Ishikawa (cell line): ENCODE measurements around the gene PDGFB.

Experiments
- CEBPB ChIP-seq: IDR thresholded peaks from 2 replicates; pipeline ENCODE4 v1.6.1; 2012
- CREB1 ChIP-seq: IDR thresholded peaks from 2 replicates; pipeline ENCODE4 v1.6.1; 2012; ENCODE audit warnings: low read depth
- EGR1 ChIP-seq: IDR thresholded peaks from 2 replicates; pipeline ENCODE4 v1.6.1; 2012
- EP300 ChIP-seq: IDR thresholded peaks from 2 replicates; pipeline ENCODE4 v1.6.1; 2012; ENCODE audit warnings: borderline replicate concordance
- FOXM1 ChIP-seq: IDR thresholded peaks from 2 replicates; pipeline ENCODE4 v1.6.1; 2012; ENCODE audit warnings: low read depth, borderline replicate concordance
- NFIC ChIP-seq: IDR thresholded peaks from 2 replicates; pipeline ENCODE4 v1.6.1; 2012
- RAD21 ChIP-seq: IDR thresholded peaks from 2 replicates; pipeline ENCODE4 v1.6.1; 2012; ENCODE audit warnings: low read depth
- TAF1 ChIP-seq: IDR thresholded peaks from 2 replicates; pipeline ENCODE4 v1.6.1; 2012; ENCODE audit warnings: low read depth, mild to moderate bottlenecking
- TCF12 ChIP-seq: IDR thresholded peaks from 2 replicates; pipeline ENCODE4 v1.6.1; 2012; ENCODE audit warnings: low read depth
- TEAD4 ChIP-seq: IDR thresholded peaks from 2 replicates; pipeline ENCODE4 v1.6.1; 2012
- YY1 ChIP-seq: IDR thresholded peaks from 2 replicates; pipeline ENCODE4 v1.6.1; 2012; ENCODE audit warnings: low read depth
- ZBTB7A ChIP-seq: IDR thresholded peaks from 2 replicates; pipeline ENCODE4 v1.6.1; 2012; ENCODE audit warnings: low read depth
- TF ChIP-seq, protein P1 (sequence below): IDR thresholded peaks from 2 replicates; pipeline ENCODE4 v1.6.1; 2012
- TF ChIP-seq, protein P2 (sequence below): IDR thresholded peaks from 2 replicates; pipeline ENCODE4 v1.6.1; 2012
- TF ChIP-seq, protein P3 (sequence below): IDR thresholded peaks from 2 replicates; pipeline ENCODE4 v1.6.1; 2012; ENCODE audit warnings: low read depth, mild to moderate bottlenecking

Gene PDGFB

DNA sequence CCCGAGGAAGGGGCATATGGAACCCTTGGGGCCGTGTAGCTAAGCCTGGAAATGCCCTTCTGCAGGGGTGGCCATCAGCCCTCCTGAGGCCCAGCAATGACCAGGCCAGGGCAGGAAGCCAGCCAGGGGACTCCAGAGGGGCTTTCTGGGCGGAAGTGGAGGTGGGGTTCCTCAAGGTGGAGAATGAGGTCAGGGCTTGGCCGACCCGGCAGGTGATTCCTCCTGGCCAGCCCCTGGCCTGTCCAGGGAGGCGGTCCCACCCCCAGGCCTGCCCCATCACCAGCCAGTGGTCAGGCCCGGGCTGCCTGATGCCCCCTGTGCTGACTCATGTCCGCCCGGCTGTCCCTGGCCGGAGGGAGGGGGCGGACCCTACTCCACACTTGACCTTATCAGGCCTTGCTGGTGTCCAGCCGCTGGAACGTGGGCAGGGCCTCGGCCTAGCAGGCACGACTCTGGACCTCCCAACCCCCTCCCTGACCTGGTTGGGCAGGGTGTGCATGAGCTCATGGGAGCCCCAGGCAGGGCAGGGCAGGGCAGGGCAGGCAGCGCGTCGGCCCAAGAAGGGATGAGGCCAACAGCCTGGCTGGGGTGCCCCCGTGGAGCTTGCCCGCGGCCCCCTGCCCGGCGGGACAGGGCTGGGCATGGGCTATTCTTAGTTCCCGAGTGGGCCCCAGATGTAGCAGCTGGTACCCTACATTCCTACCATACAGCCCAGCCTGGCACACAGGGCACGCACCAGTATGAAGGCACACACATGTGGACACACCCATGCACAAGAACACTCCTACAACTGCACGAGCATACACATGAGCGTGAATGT lies 38.8 kb upstream of the PDGFB start:
- TF ChIP-seq, protein P1, sequence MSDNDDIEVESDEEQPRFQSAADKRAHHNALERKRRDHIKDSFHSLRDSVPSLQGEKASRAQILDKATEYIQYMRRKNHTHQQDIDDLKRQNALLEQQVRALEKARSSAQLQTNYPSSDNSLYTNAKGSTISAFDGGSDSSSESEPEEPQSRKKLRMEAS = peak; percentile 92
- TF ChIP-seq, protein P2, sequence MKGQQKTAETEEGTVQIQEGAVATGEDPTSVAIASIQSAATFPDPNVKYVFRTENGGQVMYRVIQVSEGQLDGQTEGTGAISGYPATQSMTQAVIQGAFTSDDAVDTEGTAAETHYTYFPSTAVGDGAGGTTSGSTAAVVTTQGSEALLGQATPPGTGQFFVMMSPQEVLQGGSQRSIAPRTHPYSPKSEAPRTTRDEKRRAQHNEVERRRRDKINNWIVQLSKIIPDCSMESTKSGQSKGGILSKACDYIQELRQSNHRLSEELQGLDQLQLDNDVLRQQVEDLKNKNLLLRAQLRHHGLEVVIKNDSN = peak; percentile 13; the same call in 1 of the 2 replicates
- TF ChIP-seq TEAD4 (peak; percentile 78), TCF12 (peak; percentile 86), RAD21 (peak; percentile 40; the same call in 1 of the 2 replicates), ZBTB7A (peak; percentile 84; the same call in 1 of the 2 replicates), YY1 (no peak; the same call in 1 of the 2 replicates), EP300 (peak; percentile 93), FOXM1 (peak; percentile 73; the same call in 1 of the 2 replicates), CREB1 (0 out of 2 replicates have a peak, but pooled peaks have one; percentile 8), CEBPB (no peak; the same call in 1 of the 2 replicates), NFIC (peak; percentile 67)
- TF ChIP-seq, protein P3, sequence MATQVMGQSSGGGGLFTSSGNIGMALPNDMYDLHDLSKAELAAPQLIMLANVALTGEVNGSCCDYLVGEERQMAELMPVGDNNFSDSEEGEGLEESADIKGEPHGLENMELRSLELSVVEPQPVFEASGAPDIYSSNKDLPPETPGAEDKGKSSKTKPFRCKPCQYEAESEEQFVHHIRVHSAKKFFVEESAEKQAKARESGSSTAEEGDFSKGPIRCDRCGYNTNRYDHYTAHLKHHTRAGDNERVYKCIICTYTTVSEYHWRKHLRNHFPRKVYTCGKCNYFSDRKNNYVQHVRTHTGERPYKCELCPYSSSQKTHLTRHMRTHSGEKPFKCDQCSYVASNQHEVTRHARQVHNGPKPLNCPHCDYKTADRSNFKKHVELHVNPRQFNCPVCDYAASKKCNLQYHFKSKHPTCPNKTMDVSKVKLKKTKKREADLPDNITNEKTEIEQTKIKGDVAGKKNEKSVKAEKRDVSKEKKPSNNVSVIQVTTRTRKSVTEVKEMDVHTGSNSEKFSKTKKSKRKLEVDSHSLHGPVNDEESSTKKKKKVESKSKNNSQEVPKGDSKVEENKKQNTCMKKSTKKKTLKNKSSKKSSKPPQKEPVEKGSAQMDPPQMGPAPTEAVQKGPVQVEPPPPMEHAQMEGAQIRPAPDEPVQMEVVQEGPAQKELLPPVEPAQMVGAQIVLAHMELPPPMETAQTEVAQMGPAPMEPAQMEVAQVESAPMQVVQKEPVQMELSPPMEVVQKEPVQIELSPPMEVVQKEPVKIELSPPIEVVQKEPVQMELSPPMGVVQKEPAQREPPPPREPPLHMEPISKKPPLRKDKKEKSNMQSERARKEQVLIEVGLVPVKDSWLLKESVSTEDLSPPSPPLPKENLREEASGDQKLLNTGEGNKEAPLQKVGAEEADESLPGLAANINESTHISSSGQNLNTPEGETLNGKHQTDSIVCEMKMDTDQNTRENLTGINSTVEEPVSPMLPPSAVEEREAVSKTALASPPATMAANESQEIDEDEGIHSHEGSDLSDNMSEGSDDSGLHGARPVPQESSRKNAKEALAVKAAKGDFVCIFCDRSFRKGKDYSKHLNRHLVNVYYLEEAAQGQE = no peak

DNA sequence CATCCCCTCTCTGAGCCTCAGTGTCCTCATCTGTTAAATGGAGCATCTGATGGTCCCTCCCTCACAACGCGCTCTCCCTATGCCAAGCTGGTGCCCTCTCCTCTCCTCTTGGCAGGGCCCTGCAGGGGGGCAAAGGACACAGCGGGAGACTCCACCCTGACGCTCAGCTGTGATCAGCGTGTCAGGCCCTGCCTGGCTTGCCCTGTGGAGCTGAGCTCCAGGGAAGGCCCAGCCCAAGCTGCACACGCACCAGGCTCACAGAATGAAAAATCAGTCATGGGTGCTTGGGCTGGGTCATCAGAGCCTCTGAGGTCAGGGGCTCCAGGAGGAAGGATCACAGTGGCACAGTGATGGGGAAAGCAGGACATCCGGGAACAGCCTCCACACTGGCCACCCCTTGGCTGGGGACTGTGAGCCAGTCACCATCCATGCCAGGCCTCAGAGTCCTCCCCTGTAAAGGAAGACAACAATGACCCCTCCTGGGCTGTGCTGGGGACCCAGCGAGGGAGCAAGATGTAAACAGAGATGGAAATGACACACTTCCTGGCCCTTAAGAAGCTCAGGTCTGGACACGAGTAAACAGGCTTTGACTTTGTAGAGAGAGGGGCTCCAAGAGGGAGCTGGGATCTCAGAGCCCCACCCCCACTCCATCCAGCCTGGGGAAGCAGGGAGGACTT lies 38.0 kb upstream of the PDGFB start:
- TF ChIP-seq RAD21 = 0 out of 2 replicates have a peak, but pooled peaks have one; percentile 33
- TF ChIP-seq, protein P2 = no peak
- no peak for TF ChIP-seq CEBPB

DNA sequence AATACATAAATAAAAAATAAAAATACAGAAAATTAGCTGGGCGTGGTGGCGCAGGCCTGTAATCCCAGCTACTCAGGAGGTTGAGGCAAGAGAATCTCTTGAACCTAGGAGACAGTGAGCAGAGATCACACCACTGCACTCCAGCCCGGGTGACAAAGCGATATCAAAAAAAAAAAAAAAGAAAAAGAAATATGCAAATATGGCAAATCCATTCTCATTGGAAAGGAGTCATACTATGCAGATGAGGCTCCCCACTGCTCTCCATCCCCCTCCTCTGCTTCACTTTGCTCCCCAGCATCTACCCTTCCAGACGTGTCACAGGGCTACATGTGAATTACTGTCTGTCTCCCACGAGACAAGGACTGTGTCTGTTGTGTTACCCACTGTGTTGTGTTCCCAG lies 36.3 kb upstream of the PDGFB start:
- TF ChIP-seq, protein P2 = no peak
- no peak for TF ChIP-seq TEAD4
- no peak for TF ChIP-seq TCF12
- no peak for TF ChIP-seq FOXM1
- no peak for TF ChIP-seq CEBPB
- TF ChIP-seq, protein P3 = no peak
- TF ChIP-seq TAF1 = no peak
- TF ChIP-seq, protein P1 = no peak
- no peak for TF ChIP-seq NFIC
- no peak for TF ChIP-seq EGR1
- no peak for TF ChIP-seq CREB1
- no peak for TF ChIP-seq EP300
- no peak for TF ChIP-seq ZBTB7A

DNA sequence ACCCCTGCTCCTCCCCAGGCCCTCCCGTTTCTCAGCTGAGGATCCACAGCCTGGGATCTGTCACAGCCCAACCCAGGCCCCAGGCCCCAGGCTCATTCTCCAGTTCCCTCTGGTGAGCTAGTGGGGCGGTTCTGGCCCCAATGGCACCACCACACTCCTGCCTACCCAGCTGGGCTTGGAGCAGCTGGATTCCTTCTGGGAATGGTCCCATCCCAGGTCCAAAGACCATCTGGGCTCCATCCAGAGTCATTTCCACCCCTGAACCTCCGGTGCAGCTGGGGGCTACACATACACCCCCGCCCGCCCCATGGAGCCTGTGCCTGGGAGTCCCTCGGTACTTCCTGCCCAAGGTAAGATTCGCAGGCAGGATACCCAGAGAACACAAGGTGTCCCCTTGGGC lies 35.5 kb upstream of the PDGFB start:
- TF ChIP-seq TEAD4 (no peak), FOXM1 (no peak), YY1 (no peak), CEBPB (no peak), EGR1 (no peak)
- TF ChIP-seq, protein P2 = no peak

DNA sequence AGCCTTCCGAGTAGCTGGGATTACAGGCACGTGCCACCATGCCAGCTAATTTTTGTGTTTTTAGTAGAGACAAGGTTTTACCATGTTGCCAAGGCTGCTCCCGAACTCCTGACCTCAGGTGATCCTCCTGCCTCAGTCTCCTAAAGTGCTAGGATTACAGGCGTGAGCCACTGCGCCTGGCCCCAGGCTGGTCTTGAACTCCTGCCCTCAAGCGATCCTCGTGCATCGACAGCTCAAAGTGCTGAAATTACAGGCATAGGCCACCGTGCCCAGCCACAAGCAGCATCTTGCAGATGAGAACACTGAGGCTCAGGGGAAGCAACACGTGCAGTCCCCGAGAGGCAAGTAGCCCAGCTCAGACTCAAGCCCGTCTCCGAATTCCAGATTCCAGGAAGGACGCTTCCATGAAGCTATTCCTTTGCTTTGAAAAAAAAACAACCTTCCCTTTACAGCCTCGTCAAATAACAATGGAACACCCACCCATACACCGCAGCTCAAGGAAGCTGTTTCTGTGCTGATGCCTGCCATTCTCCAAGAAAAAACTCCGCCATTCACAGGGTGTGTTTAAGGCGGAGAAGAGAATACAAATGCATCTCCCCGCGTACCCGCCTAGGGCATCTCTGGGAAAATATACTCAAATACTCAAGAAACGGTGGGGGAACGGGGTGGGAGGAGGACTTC lies 34.5 kb upstream of the PDGFB start:
- TF ChIP-seq, protein P2 = no peak
- TF ChIP-seq CEBPB (no peak), TCF12 (no peak), NFIC (no peak), FOXM1 (no peak), TAF1 (no peak), RAD21 (no peak), ZBTB7A (no peak), EP300 (no peak), YY1 (no peak), CREB1 (no peak)
- TF ChIP-seq, protein P1 = no peak
- TF ChIP-seq, protein P3 = no peak
